ENCODE data around the gene HIF1A.
"Not testable (repeated sequence)": the region's sequence is repeated elsewhere in the genome, so short reads cannot be mapped to it uniquely, and the experiment has no call there.

The HIF1A gene

DNA sequence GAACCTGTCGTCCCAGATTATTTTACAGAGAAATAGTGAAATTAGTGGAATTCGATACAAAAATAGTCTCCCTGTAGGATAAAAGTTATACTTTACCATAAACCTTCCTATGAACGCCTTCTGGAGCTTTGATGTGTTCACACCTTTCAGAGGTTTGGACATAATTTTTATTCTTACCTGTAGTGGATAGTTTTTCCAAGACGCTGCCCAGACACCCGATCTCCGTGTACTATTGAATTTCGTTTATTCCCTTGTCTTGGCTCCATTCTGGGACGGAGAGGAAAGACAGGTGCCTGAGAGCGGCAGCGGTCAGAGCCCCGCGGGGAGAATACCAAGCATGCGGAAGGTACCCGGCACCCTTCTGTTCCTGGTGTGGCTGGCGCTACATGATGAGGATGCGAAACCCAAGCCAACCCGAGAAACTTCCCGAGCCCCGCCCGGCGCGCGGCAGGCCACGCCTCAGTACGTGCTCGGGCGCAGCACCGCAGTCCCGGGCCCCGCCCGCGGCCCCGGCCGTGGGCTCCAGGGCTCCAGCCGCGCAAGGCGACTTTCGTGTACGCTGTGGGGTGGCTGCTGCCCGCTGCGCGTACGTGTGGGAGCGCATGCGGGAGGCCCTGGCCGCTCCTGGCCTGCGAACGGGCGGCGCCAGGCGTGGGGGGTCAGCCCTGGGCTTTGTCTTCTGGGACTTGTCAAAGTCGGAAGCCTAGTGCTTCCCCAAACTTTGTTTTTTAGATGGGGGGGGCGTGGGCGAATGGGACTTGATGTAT is 55.6 kb downstream of the HIF1A start:
- peak; percentile 78 for DNase-seq

- DNase-seq: no peak
Observed at GRCh38 chr14:61751475-61751989, 56.2 kb downstream of the HIF1A start.

DNA sequence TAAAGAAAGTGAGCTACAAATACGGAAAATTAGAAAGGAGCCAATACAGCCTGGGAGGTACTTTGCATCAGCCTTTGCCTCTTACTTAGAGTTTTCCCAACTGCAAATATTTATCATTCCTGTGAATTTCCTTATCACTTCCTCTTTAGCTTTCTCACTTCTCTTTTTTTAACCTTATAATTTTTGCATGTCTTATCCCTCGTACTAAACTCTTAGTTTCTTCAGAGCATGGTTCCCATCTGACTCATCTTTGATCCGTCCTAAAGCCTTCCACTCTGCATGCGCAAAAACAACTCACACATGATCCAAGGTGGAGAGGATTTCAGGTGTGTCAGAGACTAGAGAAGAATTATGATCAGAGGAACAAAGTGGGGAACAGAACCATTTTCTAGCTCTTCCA is 57.3 kb downstream of the HIF1A start:
- no peak for DNase-seq

- no peak for DNase-seq
Observed at GRCh38 chr14:61753631-61754030, 58.3 kb downstream of the HIF1A start.

- no peak for DNase-seq
Observed at GRCh38 chr14:61754627-61755381, 59.5 kb downstream of the HIF1A start.

GRCh38 chr14:61755382-61755742 is 60.0 kb downstream of the HIF1A start:
- DNase-seq: not testable (repeated sequence)

DNA sequence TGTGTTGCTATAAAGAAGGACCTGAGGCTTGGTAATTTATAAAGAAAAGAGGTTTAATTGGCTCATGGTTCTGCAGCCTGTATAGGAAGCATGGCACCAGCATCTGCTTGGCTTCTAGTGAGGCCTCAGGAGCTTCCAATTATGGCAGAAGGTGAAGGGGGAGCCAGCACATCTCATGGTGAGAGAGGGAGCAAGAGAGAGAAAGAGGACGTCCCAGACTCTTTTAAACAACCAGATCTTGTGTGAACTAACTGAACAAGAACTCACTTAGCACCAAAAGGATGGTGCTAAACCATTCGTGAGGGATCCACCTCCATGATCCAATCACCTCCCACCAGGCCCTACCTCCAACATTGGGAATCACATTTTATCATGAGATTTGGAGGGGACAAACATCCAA is 60.8 kb downstream of the HIF1A start:
- DNase-seq: no peak

DNA sequence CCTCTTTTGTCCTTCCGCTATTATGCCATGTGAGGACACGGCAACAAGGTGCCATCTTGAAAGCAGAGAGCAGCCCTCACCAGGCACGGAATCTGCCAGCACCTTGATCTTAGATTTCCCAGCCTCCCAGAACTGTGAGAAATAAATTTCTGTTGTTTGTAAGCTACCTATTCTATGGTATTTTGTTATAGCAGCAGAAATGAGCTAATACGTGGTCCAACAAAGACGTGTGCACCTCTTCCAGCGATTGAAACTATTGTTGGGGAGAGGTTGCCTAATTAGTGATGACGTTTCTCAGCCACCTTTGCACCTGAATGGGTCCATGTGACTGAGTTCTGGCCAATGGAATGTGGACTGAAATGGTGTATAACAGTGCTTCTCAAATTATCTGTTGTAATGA is 64.6 kb downstream of the HIF1A start:
- DNase-seq: no peak

DNA sequence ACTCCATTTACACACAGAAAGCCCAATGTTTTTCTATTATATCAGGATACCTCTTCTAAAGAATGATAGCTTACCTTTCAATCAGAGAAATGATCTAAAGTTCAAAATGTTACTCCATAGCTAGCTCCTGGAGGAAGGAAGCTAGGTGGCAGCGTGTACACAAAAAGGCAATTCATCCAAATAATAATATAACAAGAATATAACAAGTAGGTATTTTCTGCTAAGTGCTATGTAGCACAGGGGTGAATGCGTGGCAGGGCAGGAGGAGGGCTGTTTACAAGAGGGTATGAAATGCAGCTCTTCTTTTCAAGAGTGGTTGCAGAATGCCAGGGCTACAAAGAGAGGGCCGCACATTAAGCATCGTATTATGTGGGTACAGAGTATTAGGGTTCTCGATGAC is 66.2 kb downstream of the HIF1A start:
- DNase-seq: no peak

DNA sequence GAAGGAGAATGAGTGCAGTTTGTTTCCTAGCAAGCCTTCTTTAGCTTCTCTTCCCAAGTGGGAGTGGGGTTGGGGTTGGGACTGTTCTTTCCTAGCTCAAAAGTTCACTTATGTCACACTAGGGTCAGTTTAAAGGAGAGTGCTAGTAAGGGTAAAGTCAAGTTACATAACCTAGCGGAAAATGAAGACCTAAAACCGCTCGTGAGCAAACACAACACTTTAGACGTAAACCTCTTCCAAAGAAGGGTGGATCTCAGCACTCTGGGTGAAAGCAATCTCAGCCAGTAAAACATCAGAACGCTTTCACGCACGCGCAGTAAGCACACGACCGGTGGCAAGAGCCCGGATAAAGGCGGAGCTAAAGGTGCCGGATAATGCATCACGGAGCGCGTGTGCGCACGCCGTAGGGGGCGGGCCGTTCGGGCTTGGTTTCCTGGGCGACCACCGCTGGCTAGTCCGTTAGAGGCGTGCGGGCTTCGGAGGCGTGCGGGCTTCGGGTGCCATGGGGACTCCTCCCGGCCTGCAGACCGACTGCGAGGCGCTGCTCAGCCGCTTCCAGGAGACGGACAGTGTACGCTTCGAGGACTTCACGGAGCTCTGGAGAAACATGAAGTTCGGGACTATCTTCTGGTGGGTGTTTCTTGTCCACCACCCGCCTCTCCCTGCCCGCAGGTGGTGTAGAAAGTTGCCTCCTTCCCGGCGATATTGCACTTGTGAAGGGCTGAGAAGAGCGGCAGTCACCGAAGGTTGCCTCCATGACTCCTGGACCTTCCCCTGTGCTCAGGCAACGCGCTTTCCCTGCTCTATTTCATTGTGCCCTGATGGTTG is 66.9 kb downstream of the HIF1A start, which contains the start of gene SNAPC1:
Gene SNAPC1, plus strand, starts transcription at position 462 of the 828 bp plus-strand sequence. Its CDS starts 41 bp downstream, at position 503.
- DNase-seq: peak; percentile 98

GRCh38 chr14:61764342-61765122 is 69.2 kb downstream of the HIF1A start:
- DNase-seq: no peak

GRCh38 chr14:61765225-61765943 is 70.1 kb downstream of the HIF1A start:
- DNase-seq: no peak

- DNase-seq: no peak
Observed at GRCh38 chr14:61766151-61766550, 70.8 kb downstream of the HIF1A start.

GRCh38 chr14:61768240-61768639 is 72.9 kb downstream of the HIF1A start:
- DNase-seq: no peak

DNA sequence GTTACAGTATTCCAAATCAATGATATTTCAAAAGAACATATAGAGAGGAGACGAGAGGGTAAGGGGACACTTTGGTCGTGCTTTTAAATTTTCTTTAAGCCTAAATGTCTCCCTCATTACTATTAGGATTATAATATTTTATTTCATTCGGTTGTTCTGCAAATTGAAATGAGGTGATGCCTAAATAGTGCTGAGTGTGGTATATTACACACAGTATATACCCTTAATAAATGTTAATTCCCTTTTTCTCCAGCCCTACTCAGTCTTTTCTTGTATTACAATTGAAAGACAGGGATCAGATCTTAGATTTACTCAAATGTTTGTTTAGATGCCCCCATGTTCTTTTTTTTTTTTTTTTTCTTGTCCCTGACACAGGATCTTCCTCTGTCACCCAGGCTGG is 74.6 kb downstream of the HIF1A start:
- DNase-seq: no peak

- DNase-seq: no peak
Observed at GRCh38 chr14:61774861-61775260, 79.5 kb downstream of the HIF1A start.

- DNase-seq: no peak
Observed at GRCh38 chr14:61780125-61780524, 84.8 kb downstream of the HIF1A start.

GRCh38 chr14:61797309-61797708 is 102.0 kb downstream of the HIF1A start:
- no peak for DNase-seq

Measured in NCI-H748 treated with DMSO at 0.1 percent for 48 hours (cell line).